GM21786 (cell line): ENCODE measurements around the gene TIMM23.

Experiments used
- ATAC-seq: cut with Tn5 transposase; IDR thresholded peaks from one replicate; pipeline ENCODE4 v1.9.1; 2021; ENCODE audit not compliant: unreplicated experiment

Gene TIMM23

GRCh38 chr10:46052057-46052790, 79.9 kb downstream of the TIMM23 start:
- ATAC-seq, result no peak

- ATAC-seq, result no peak
Observed at GRCh38 chr10:46052791-46053375, 80.6 kb downstream of the TIMM23 start.
